ENCODE results near the gene UBN1.
"Not testable (repeated sequence)": the region's sequence is repeated elsewhere in the genome, so short reads cannot be mapped to it uniquely, and the experiment has no call there.

UBN1 gene

DNA sequence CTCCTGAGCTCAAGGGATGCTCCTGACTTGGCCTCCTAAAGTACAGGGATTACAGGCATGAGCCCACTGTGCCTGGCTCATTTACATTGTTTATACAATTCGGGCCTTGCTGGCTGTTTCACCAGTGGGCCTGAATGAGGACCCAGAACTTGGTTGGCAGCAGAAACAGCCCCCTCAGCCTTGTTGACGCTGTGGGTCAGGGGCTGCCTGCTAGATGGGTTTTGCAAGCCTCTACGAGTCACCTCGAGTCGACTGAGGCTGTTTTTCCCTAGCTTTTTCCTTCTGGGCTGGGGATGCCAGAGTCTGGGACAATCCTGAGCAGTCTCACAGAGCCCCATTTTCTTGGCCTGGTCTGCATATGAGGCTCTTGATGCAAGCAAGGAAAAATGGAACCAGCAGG is 73.5 kb downstream of the UBN1 start:
- no peak for DNase-seq (ENCODE audit: low spot score in 2 of 2)
- Histone ChIP-seq H3K4me3 (no peak overlapping the region), H3K36me3 (replicated peaks) (no peaks in the 10 kb centered on the region), H3K27me3 (ENCODE audit: low read depth) (no peaks in the 10 kb centered on the region), H3K9me3 (no peaks in the 10 kb centered on the region), H3K4me1 (no peaks in the 10 kb centered on the region)
- in situ Hi-C loops (cut with MboI; ENCODE audit: low sequenced_read_pairs), result no loop called here

DNA sequence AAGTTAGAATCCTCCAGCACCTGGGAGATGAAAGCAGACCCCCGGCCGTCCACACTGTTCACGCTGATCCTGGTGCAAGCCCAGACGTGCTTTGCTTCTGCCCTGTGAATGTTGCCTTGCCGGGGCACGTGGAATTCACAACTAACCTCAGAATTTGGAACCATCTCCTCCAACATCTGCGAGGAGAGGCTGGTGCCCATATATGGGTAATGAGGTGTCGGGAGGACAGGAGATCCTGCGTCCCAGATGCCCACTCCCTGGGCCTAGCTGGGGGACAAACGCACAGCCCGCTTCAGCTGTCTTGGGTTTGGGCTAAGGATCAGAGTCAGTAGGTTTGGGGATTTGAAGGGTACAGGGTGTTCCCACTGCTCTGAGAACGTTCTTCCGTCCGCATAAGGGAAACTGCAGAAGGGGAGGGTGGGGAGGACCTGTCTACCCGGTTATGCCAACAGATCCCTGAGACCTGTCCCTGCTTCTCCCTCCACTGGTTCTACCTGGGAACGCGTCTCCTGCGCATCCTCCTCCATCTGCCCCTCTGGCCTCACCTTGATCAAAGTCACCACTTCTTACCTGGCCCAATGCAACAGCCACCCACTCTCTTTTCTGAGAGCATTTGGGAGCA is 75.6 kb downstream of the UBN1 start:
- Histone ChIP-seq H3K27me3 (ENCODE audit: low read depth) (no peaks in the 10 kb centered on the region), H3K4me3 (no peak overlapping the region), H3K4me1 (no peaks in the 10 kb centered on the region), H3K36me3 (replicated peaks) (no peaks in the 10 kb centered on the region), H3K9me3 (peaks cover 5% of the 10 kb centered on the region; the same call in 1 of the 2 replicates)
- in situ Hi-C loops (cut with MboI; ENCODE audit: low sequenced_read_pairs), result no loop called here
- DNase-seq (ENCODE audit: low spot score in 2 of 2), result no peak

DNA sequence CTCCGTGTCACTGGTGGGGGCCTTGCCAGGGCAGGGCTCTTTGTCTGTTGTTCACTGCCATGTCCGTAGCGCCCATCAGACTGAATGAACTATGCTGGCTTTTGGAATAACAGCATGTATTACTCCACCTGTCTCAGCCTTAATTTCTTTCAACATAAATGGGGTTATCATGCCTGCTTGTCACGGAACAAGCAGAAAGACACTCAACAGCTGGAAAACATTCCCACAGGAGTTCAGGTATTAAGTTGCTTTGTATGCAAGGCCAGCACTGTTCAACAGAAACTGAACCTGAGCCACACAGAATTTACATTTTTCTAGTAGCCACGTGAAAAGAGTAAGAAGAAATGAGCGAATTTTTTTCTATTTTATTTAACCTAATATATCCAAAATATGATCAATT is 76.6 kb downstream of the UBN1 start:
- Histone ChIP-seq H3K4me1 (no peaks in the 10 kb centered on the region), H3K9me3 (peaks cover 5% of the 10 kb centered on the region; the same call in 1 of the 2 replicates), H3K36me3 (replicated peaks) (no peaks in the 10 kb centered on the region), H3K27me3 (ENCODE audit: low read depth) (no peaks in the 10 kb centered on the region), H3K4me3 (no peak overlapping the region)
- in situ Hi-C loops (cut with MboI; ENCODE audit: low sequenced_read_pairs), result no loop called here
- no peak for DNase-seq (ENCODE audit: low spot score in 2 of 2)

DNA sequence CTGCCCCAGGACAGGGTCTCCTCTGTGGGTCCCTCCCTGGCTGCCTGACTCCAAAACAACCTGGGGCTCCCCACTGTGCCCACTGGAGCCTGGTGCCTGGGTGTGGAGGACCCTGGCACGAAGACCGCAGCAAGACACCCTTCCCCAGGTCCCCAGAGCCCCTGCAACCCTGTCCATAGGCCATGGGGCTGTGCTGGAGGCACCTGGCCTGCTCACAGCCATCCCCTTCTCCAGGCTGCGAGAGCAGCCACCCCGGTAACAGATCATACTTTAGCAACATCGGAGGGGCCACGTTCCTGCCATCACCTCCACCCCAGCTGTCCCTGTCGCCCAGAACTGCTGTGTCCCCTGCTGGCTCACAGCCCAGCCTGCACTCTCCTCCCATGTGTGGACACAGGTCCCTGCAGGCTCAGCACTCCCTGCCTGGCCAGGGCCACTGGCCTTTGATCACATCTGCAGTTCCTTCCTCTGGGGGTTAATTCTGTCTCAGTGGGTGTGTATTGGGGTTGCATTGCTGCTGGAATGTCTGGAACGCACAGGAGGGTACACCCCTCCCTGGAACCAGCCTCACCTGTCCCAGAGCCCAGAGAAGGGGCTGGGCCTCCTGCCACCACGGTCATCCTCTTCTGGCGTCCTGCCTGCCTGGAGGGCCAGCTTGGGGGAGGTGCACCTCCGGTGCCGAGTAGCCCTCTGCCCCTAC is 77.5 kb downstream of the UBN1 start:
- Histone ChIP-seq H3K27me3 (ENCODE audit: low read depth) (no peaks in the 10 kb centered on the region), H3K36me3 (replicated peaks) (no peaks in the 10 kb centered on the region), H3K9me3 (peaks cover 5% of the 10 kb centered on the region; the same call in 1 of the 2 replicates), H3K4me1 (no peaks in the 10 kb centered on the region), H3K4me3 (no peak overlapping the region)
- no peak for DNase-seq (ENCODE audit: low spot score in 2 of 2)
- in situ Hi-C loops (cut with MboI; ENCODE audit: low sequenced_read_pairs), result no loop called here

DNA sequence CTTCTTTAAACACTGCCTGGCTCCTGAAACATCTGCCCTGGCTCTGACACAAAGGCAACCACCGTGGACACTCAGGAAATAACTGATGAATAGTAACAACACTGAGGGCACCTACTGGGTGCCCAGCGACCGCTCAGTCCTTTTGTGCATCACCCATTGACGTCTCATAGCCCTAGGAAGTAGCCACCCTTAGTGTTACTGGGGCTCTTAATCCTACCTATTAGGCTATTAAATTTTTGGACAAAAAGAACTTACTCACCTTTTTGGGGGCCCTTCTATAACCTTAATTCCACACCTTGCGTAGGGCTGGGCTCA is 78.0 kb downstream of the UBN1 start:
- Histone ChIP-seq H3K4me1 (no peaks in the 10 kb centered on the region), H3K36me3 (replicated peaks) (no peaks in the 10 kb centered on the region), H3K4me3 (no peak overlapping the region), H3K9me3 (peaks cover 5% of the 10 kb centered on the region; the same call in 1 of the 2 replicates), H3K27me3 (ENCODE audit: low read depth) (no peaks in the 10 kb centered on the region)
- DNase-seq (ENCODE audit: low spot score in 2 of 2), result no peak
- in situ Hi-C loops (cut with MboI; ENCODE audit: low sequenced_read_pairs), result no loop called here

DNA sequence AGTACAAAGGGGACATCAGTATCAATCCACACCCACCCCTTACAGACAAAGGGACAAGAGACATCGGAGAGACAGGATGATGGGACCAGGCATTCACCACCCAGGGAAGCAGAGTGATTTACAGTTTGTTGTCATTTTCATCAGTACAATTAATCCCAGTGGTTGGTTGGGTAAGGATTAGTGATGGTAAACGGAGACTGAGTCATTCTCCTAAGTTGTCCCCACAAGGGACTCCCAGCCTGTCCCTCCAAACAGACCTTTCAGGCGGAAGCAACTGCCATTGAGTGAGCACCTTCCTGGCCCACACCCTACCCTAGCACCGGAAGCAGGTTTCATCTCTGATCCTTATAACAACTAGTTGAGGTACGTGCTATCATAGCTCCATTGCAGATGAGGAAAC is 78.5 kb downstream of the UBN1 start:
- no peaks in the 10 kb centered on the region for H3K4me1 ChIP-seq
- DNase-seq (ENCODE audit: low spot score in 2 of 2), result no peak
- in situ Hi-C loops (cut with MboI; ENCODE audit: low sequenced_read_pairs), result no loop called here
- no peaks in the 10 kb centered on the region for H3K36me3 ChIP-seq (replicated peaks)
- H3K9me3 ChIP-seq, result peaks cover 5% of the 10 kb centered on the region; the same call in 1 of the 2 replicates
- no peak overlapping the region for H3K4me3 ChIP-seq
- H3K27me3 ChIP-seq (ENCODE audit: low read depth), result no peaks in the 10 kb centered on the region

DNA sequence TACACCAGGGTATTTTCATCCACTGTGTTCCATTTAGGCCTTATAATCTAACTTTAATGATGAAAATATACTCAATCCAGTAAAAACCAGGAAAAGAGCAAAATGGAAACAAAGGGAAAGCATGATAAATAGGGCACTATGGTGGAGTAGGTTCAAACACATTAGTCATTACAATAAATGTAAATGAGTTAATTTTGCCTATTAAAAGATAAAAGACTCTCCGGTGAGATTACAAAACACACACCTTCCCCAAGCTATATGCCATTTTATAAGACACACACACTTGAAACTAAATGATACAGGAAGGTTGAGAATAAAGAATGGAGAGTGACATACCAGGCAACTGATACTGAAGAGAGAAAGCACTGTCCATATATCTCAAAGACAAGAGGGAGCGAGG is 79.6 kb downstream of the UBN1 start:
- H3K4me1 ChIP-seq, result no peaks in the 10 kb centered on the region
- in situ Hi-C loops (cut with MboI; ENCODE audit: low sequenced_read_pairs), result no loop called here
- H3K36me3 ChIP-seq (replicated peaks), result no peaks in the 10 kb centered on the region
- no peak overlapping the region for H3K4me3 ChIP-seq
- no peak for DNase-seq (ENCODE audit: low spot score in 2 of 2)
- H3K27me3 ChIP-seq (ENCODE audit: low read depth), result no peaks in the 10 kb centered on the region
- H3K9me3 ChIP-seq, result peaks cover 5% of the 10 kb centered on the region; the same call in 1 of the 2 replicates

DNA sequence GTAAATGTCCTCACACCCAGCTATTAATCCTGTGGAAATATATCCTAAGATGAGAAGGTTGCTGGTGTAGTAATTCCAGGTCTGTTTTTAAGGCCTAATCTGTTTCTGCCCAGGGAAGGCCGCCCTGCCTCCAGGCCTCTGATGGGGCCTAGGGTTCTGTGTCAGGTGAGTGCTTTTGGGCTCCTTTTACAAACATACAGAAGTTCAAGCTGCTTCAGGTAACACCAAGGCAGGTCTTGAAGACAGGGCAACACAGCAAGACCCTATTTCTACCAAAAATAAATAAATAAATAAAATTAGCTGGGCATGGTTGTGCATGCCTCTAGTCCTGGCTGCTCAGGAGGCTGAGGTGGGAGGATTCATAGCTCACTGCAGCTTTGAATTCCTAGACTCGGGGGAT is 80.4 kb downstream of the UBN1 start:
- Histone ChIP-seq H3K36me3 (replicated peaks) (no peaks in the 10 kb centered on the region), H3K27me3 (ENCODE audit: low read depth) (no peaks in the 10 kb centered on the region), H3K4me3 (no peak overlapping the region), H3K4me1 (no peaks in the 10 kb centered on the region), H3K9me3 (peaks cover 5% of the 10 kb centered on the region; the same call in 1 of the 2 replicates)
- in situ Hi-C loops (cut with MboI; ENCODE audit: low sequenced_read_pairs), result no loop called here
- no peak for DNase-seq (ENCODE audit: low spot score in 2 of 2)

DNA sequence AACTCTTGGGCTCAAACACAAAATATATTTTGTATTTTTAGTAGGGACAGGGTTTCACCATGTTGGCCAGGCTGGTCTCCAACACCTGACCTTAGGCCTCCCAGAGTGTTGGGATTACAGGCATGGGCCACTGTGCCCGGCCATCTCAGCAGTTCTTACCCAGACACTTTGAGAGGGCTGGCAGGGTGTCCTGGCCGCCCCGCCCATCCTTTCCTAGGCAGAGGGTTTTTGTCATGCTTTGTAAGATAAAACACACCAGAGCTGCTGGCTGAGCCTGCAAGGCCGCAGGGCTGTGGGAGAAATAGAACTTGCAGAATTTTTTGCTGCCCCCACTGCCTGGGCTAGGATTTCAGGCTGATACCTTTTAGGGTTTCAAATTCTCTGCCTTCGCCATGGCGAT is 80.9 kb downstream of the UBN1 start:
- in situ Hi-C loops (cut with MboI; ENCODE audit: low sequenced_read_pairs), result no loop called here
- peaks cover 5% of the 10 kb centered on the region; the same call in 1 of the 2 replicates for H3K9me3 ChIP-seq
- no peaks in the 10 kb centered on the region for H3K36me3 ChIP-seq (replicated peaks)
- H3K27me3 ChIP-seq (ENCODE audit: low read depth), result no peaks in the 10 kb centered on the region
- H3K4me3 ChIP-seq, result no peak overlapping the region
- no peak for DNase-seq (ENCODE audit: low spot score in 2 of 2)
- no peaks in the 10 kb centered on the region for H3K4me1 ChIP-seq

DNA sequence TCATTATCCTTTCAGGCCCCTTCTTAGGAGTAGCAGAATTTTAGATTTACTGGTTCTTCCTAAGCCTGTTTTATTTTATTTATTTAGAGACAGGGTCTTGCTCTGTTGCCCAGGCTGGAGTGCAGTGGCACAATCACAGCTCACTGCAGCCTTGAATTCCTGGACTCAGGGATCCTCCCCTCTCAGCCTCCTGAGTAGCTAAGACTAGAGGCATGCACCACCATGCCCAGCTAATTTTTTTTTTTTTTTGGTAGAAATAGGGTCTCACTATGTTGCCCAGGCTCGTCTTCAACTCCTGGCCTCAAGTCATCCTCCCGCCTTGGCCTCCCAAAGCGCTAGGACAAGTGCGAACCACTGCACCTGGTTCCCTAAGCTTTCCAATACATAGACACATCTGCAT is 82.3 kb downstream of the UBN1 start:
- H3K9me3 ChIP-seq; H3K4me1 ChIP-seq; H3K36me3 ChIP-seq (replicated peaks); H3K27me3 ChIP-seq (ENCODE audit: low read depth); DNase-seq (ENCODE audit: low spot score in 2 of 2); in situ Hi-C loops (cut with MboI; ENCODE audit: low sequenced_read_pairs); H3K4me3 ChIP-seq: not testable (repeated sequence)

DNA sequence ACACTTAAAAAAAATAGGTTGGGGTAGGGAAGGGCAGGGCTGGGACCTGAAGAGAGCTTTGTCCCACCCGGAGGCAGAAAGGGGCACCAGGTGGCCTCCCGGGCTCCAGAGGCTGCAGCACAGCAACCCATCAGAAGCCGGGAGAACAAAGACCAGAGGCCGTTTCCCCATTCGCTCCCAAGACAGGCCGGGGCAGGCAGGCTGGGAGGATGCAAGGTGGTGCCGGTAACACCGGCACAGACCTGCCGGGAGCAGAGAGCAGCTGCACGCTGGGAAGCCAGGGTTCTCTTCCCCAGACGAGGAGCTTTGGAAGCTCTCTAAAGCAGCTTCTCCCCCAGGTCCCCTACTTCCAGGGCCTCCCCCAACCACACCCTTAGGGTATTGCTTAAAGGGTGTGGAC is 84.1 kb downstream of the UBN1 start:
- in situ Hi-C loops (cut with MboI; ENCODE audit: low sequenced_read_pairs), result no loop called here
- Histone ChIP-seq H3K9me3 (peaks cover 5% of the 10 kb centered on the region; the same call in 1 of the 2 replicates), H3K4me3 (no peak overlapping the region), H3K36me3 (replicated peaks) (no peaks in the 10 kb centered on the region), H3K4me1 (no peaks in the 10 kb centered on the region), H3K27me3 (ENCODE audit: low read depth) (no peaks in the 10 kb centered on the region)
- no peak for DNase-seq (ENCODE audit: low spot score in 2 of 2)

Data from HAP-1 (cell line).